HG02885 (cell line): ENCODE data around the gene RNF123.

Experiments used
- ATAC-seq: cut with Tn5 transposase; IDR thresholded peaks from one replicate; pipeline ENCODE4 v1.9.1; 2021; ENCODE audit warnings: mild to moderate bottlenecking; ENCODE audit not compliant: unreplicated experiment, poor library complexity

RNF123 gene

GRCh38 chr3:49700014-49700413 lies 10.7 kb downstream of the RNF123 start:
- no peak for ATAC-seq

- no peak for ATAC-seq
Measured at GRCh38 chr3:49700453-49701128, 11.2 kb downstream of the RNF123 start.

GRCh38 chr3:49701388-49702077 lies 12.2 kb downstream of the RNF123 start:
- ATAC-seq, result no peak

- ATAC-seq, result no peak
Measured at GRCh38 chr3:49702672-49703071, 13.3 kb downstream of the RNF123 start.

GRCh38 chr3:49703443-49703927 lies 14.1 kb downstream of the RNF123 start:
- ATAC-seq, result peak; percentile 65

GRCh38 chr3:49703956-49704355 lies 14.6 kb downstream of the RNF123 start:
- ATAC-seq, result no peak

- no peak for ATAC-seq
Measured at GRCh38 chr3:49704629-49705028, 15.3 kb downstream of the RNF123 start.

- no peak for ATAC-seq
Measured at GRCh38 chr3:49705390-49705960, 16.1 kb downstream of the RNF123 start.

GRCh38 chr3:49706456-49707112 lies 17.2 kb downstream of the RNF123 start:
- ATAC-seq, result no peak

GRCh38 chr3:49707113-49707480 lies 17.7 kb downstream of the RNF123 start:
- ATAC-seq, result no peak

GRCh38 chr3:49709852-49710251 lies 20.5 kb downstream of the RNF123 start:
- no peak for ATAC-seq

GRCh38 chr3:49711489-49711888 lies 22.1 kb downstream of the RNF123 start:
- ATAC-seq, result no peak

GRCh38 chr3:49712166-49712565 lies 22.8 kb downstream of the RNF123 start:
- ATAC-seq, result no peak

GRCh38 chr3:49712631-49713317 lies 23.4 kb downstream of the RNF123 start:
- no peak for ATAC-seq

- ATAC-seq, result no peak
Measured at GRCh38 chr3:49713336-49714105, 24.2 kb downstream of the RNF123 start.

GRCh38 chr3:49714728-49715550 lies 25.6 kb downstream of the RNF123 start:
- ATAC-seq, result no peak

GRCh38 chr3:49715611-49716121 lies 26.3 kb downstream of the RNF123 start:
- no peak for ATAC-seq

- ATAC-seq, result no peak
Measured at GRCh38 chr3:49716169-49716568, 26.8 kb downstream of the RNF123 start.
